Measurements from ENCODE around the gene PEX11B. TPM values are rescaled to one million over a fixed set of nuclear protein-coding genes. Genes with fewer than 3 reads are reported as not detected.

PEX11B gene
- total RNA-seq, 1 experiment from 2014 or later, result 19.7 TPM

- peaks cover 28% of the 10 kb centered on the region for H3F3A ChIP-seq (ENCODE audit: insufficient read depth, low read depth)
- intact Hi-C loops (cut with micrococcal nuclease; ENCODE audit: unreplicated experiment), result no loop called here
- no peak overlapping the region for H2AFZ ChIP-seq
- no peaks in the 10 kb centered on the region for H3K9me2 ChIP-seq (ENCODE audit: insufficient read depth)
- H3K4me2 ChIP-seq, result peak overlapping the region; percentile 40
- H3K27ac ChIP-seq, result no peak overlapping the region
- no peak for TF ChIP-seq CTCF (conservative IDR thresholded peaks at IDR 0.05)
- TF ChIP-seq EZH2 (IDR thresholded peaks at IDR 0.05; ENCODE audit: low read depth), result no peak
- POLR2A ChIA-PET (ENCODE audit: unreplicated experiment), result no interaction called here
- H3K36me3 ChIP-seq (ENCODE audit: low read depth), result no peaks in the 10 kb centered on the region
- no TSS peak for BruUV-seq (replicated peaks)
- CTCF ChIA-PET, result no interaction called here
- H3K27me3 ChIP-seq (ENCODE audit: insufficient read depth, low read depth), result no peaks in the 10 kb centered on the region
- peaks cover 46% of the 10 kb centered on the region for H3K4me1 ChIP-seq (replicated peaks; ENCODE audit: insufficient read depth)
- H3K4me3 ChIP-seq, result no peak overlapping the region
- H4K20me1 ChIP-seq (ENCODE audit: insufficient read depth), result no peaks in the 10 kb centered on the region
- DNase-seq, result peak; percentile 28 to 80
- H3K79me2 ChIP-seq (ENCODE audit: low read depth), result no peaks in the 10 kb centered on the region
- H3K9me3 ChIP-seq (ENCODE audit: insufficient read depth, low read depth), result no peaks in the 10 kb centered on the region
These were observed 30.9 kb downstream of the PEX11B start for GRCh38 chr1:145887631-145888030.

GRCh38 chr1:145886816-145887215, 31.7 kb downstream of the PEX11B start:
- H3K4me1 ChIP-seq (replicated peaks; ENCODE audit: insufficient read depth), result peaks cover 41% of the 10 kb centered on the region
- no peaks in the 10 kb centered on the region for H4K20me1 ChIP-seq (ENCODE audit: insufficient read depth)
- H3K9me2 ChIP-seq (ENCODE audit: insufficient read depth), result no peaks in the 10 kb centered on the region
- no peaks in the 10 kb centered on the region for H3K36me3 ChIP-seq (ENCODE audit: low read depth)
- no TSS peak for BruUV-seq (replicated peaks)
- H3K79me2 ChIP-seq (ENCODE audit: low read depth), result no peaks in the 10 kb centered on the region
- ChIA-PET POLR2A (ENCODE audit: unreplicated experiment) (no interaction called here), CTCF (no interaction called here)
- no peak overlapping the region for H3K4me2 ChIP-seq
- DNase-seq, result no peak
- no peak overlapping the region for H3K27ac ChIP-seq
- TF ChIP-seq EZH2 (IDR thresholded peaks at IDR 0.05; ENCODE audit: low read depth), result no peak
- no peak for TF ChIP-seq CTCF (conservative IDR thresholded peaks at IDR 0.05)
- H3K27me3 ChIP-seq (ENCODE audit: insufficient read depth, low read depth), result no peaks in the 10 kb centered on the region
- no peaks in the 10 kb centered on the region for H3K9me3 ChIP-seq (ENCODE audit: insufficient read depth, low read depth)
- no peak overlapping the region for H2AFZ ChIP-seq
- intact Hi-C loops (cut with micrococcal nuclease; ENCODE audit: unreplicated experiment), result no loop called here
- no peak overlapping the region for H3K4me3 ChIP-seq
- peaks cover 23% of the 10 kb centered on the region for H3F3A ChIP-seq (ENCODE audit: insufficient read depth, low read depth)

GRCh38 chr1:145886390-145886789, 32.1 kb downstream of the PEX11B start:
- TF ChIP-seq EZH2 (IDR thresholded peaks at IDR 0.05; ENCODE audit: low read depth) (no peak), CTCF (conservative IDR thresholded peaks at IDR 0.05) (no peak)
- POLR2A ChIA-PET (ENCODE audit: unreplicated experiment), result no interaction called here
- intact Hi-C loops (cut with micrococcal nuclease; ENCODE audit: unreplicated experiment), result no loop called here
- Histone ChIP-seq H3K27me3 (ENCODE audit: insufficient read depth, low read depth) (no peaks in the 10 kb centered on the region), H2AFZ (no peak overlapping the region), H3K36me3 (ENCODE audit: low read depth) (no peaks in the 10 kb centered on the region), H3K27ac (no peak overlapping the region), H3K9me3 (ENCODE audit: insufficient read depth, low read depth) (no peaks in the 10 kb centered on the region), H3K79me2 (ENCODE audit: low read depth) (no peaks in the 10 kb centered on the region), H3K4me3 (peak overlapping the region; percentile 58; the same call in 1 of the 2 replicates), H3F3A (ENCODE audit: insufficient read depth, low read depth) (peaks cover 19% of the 10 kb centered on the region), H3K9me2 (ENCODE audit: insufficient read depth) (no peaks in the 10 kb centered on the region), H4K20me1 (ENCODE audit: insufficient read depth) (no peaks in the 10 kb centered on the region), H3K4me2 (peak overlapping the region; percentile 89), H3K4me1 (replicated peaks; ENCODE audit: insufficient read depth) (peaks cover 37% of the 10 kb centered on the region)
- DNase-seq, result no peak
- CTCF ChIA-PET, result no interaction called here
- BruUV-seq (replicated peaks), result no TSS peak

Data from PC-9 (cell line).